SK-N-MC (cell line): ENCODE data around the gene LRRN4.

Source experiments
- DNase-seq: peaks from one replicate; pipeline ENCODE4 v3.0.0-alpha.2; 2011; ENCODE audit warnings: low read depth, low spot score
- H3K27ac ChIP-seq: fragments of 200-600 bp; sonication (generic); 2 replicates; pipeline ENCODE4 v1.5.1; 2016; ENCODE audit warnings: mixed run types
- H3K36me3 ChIP-seq: fragments of 200-600 bp; sonication (generic); 2 replicates; pipeline ENCODE4 v1.6.1; 2017; ENCODE audit warnings: antibody characterized with exemption, low read length, mixed read lengths; ENCODE audit not compliant: insufficient read depth
- H3K4me3 ChIP-seq: fragments of 200-600 bp; sonication (generic); 2 replicates; pipeline ENCODE4 v1.5.1; 2016
- H3K9ac ChIP-seq: fragments of 200-600 bp; sonication (generic); 2 replicates; pipeline ENCODE4 v1.8.0; 2017; ENCODE audit warnings: mixed run types, mixed read lengths; ENCODE audit not compliant: insufficient read length
- H3K9me3 ChIP-seq: fragments of 200-600 bp; sonication (generic); 2 replicates; pipeline ENCODE4 v1.6.1; 2017; ENCODE audit warnings: low read depth, mild to moderate bottlenecking, antibody characterized with exemption, low read length, moderate library complexity, mixed read lengths
- EZH2 ChIP-seq: fragments of 200-600 bp; sonication (generic); IDR thresholded peaks from one replicate; pipeline ENCODE4 v1.6.1; 2017; ENCODE audit warnings: antibody characterized with exemption
- FOXP2 ChIP-seq: optimal IDR thresholded peaks from 2 replicates; pipeline ENCODE3; 2011; ENCODE audit warnings: mild to moderate bottlenecking, moderate library complexity; ENCODE audit not compliant: insufficient read depth; ENCODE audit errors: extremely low read length, control extremely low read depth
- POLR2AphosphoS5 ChIP-seq: IDR thresholded peaks from 2 replicates; pipeline ENCODE4 v1.6.1; 2012; ENCODE audit warnings: mild to moderate bottlenecking, low read depth, low read length, borderline replicate concordance

LRRN4 gene

DNA sequence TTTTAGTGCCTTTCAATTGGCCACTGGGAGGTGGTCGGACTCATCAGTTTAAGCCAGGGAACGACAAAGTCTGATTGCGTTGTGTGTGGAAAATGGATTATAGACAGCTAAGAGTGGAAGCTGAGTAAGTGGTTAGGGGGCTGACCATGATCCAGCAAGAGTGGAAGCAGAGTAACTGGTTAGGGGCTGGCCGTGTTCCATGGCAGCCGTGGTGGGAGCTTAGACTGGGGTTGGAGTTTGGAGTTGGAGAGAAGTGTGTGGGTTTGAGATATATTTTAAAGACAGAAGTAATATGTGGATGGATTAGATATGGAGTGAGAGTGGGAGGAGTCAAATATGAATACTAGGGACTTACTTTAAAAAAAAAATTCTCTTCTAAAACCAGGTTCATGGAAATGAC lies 41.7 kb downstream of the LRRN4 start:
- Histone ChIP-seq H3K27ac (no peak overlapping the region), H3K4me3 (no peak overlapping the region), H3K36me3 (peaks cover 67% of the 10 kb centered on the region), H3K9me3 (no peaks in the 10 kb centered on the region), H3K9ac (no peak overlapping the region)
- no peak for DNase-seq
- TF ChIP-seq FOXP2 (no peak), EZH2 (no peak), POLR2AphosphoS5 (no peak)

DNA sequence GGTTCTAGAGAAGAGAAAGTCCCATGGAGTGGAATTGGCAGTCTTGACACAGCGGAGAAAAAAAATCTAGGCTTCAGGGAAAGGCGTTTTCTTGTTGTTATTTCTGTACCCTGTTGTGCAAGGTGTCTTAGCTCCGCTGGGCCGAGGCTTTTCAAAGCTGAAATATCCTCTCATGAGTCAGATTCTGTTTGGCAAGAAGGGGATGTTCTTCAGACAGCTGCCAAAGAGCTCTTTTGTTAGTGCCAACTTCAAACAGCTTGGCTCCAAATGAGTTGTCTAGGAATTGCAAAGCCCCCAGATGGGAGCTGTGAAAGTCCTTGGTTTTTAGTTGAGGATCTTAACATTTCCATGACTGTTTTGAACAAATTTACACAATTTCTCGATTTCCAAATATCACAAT lies 45.6 kb downstream of the LRRN4 start:
- no peak overlapping the region for H3K27ac ChIP-seq

DNA sequence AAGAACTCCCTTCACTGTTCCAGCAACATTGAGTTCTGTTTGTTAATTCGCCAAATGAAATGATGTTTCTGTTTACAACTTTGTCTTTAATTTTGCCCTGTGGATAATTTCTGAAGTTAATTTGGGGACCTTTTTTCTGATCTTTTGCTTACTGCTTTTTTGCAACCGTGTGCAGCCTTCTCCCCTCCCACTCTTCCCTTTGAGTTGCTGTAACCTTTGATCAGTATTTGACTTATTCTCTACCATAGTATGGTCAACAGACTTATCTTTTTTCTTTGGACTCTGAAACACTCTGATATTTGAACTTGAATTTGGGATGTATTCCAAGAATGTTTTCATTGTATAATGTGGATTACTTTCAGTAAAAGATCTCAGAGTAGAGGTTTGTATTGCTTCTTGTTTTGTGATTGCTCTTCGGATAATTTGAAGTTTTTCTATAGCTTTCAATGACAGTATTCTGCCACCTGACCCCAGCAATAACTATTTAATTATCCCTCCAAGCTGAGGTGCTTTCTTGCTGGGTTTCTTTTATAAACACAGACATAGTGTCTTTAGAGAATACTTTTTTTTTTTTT lies 46.2 kb downstream of the LRRN4 start:
- H3K4me3 ChIP-seq = peak overlapping the region; percentile 86

More for the DNA sequence above, 45.6 kb downstream of the LRRN4 start:
- DNase-seq = no peak
- Histone ChIP-seq H3K9ac (peak overlapping the region; percentile 1), H3K9me3 (no peaks in the 10 kb centered on the region), H3K36me3 (peaks cover 33% of the 10 kb centered on the region), H3K4me3 (peak overlapping the region; percentile 86)
- TF ChIP-seq EZH2 = no peak
- TF ChIP-seq POLR2AphosphoS5 = no peak

DNA sequence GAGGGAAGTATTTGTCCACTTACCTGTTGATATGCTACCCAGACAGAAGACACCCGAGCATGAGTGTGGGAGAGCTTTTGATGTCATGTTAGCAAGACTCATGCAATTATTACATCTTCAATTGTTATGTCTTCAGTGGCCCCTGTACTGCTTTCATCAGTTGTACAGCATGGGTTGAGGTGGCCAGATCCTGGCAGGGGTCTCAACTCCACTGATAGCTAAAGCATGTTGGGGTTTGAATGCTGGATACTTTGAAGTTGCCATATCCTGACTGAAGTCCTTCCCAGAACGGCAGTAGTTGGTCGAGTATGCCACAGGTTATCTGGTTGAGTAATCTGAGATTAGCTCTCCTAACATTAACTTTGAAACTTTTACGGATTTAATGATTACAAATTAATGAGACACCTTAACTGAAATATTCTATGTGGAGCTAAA lies 46.7 kb downstream of the LRRN4 start:
- no peaks in the 10 kb centered on the region for H3K9me3 ChIP-seq
- H3K9ac ChIP-seq = peak overlapping the region; percentile 79
- DNase-seq = no peak
- no peak for TF ChIP-seq EZH2
- TF ChIP-seq FOXP2 = no peak
- no peak for TF ChIP-seq POLR2AphosphoS5
- H3K4me3 ChIP-seq = peak overlapping the region; percentile 86
- peaks cover 23% of the 10 kb centered on the region for H3K36me3 ChIP-seq
- no peak overlapping the region for H3K27ac ChIP-seq

More for the DNA sequence above, 46.2 kb downstream of the LRRN4 start:
- Histone ChIP-seq H3K27ac (no peak overlapping the region), H3K36me3 (peaks cover 28% of the 10 kb centered on the region), H3K9me3 (no peaks in the 10 kb centered on the region), H3K9ac (peak overlapping the region; percentile 79)
- TF ChIP-seq EZH2 = no peak
- no peak for TF ChIP-seq FOXP2
- TF ChIP-seq POLR2AphosphoS5 = no peak
- DNase-seq = no peak

DNA sequence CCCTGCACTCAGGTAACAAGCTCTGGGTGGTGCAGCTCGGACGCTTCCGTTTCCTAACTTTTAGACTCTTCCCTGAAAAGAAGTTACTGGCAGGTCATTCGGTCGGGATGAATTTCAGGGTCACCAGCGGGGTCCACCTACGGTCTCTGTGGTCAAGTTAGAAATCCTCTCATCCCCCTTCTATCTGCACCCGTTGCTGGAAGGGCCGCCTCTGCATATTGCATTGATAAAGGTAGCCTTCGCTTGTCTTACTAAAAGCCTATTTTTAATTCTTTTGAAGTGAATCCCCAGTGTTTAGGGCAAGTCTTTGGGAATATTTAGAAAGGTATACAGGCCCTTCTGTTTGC lies 47.3 kb downstream of the LRRN4 start:
- Histone ChIP-seq H3K27ac (no peak overlapping the region), H3K36me3 (peaks cover 18% of the 10 kb centered on the region), H3K9me3 (no peaks in the 10 kb centered on the region), H3K4me3 (peak overlapping the region; percentile 86), H3K9ac (peak overlapping the region; percentile 79)
- DNase-seq = no peak
- TF ChIP-seq EZH2 = no peak
- no peak for TF ChIP-seq POLR2AphosphoS5
- no peak for TF ChIP-seq FOXP2

DNA sequence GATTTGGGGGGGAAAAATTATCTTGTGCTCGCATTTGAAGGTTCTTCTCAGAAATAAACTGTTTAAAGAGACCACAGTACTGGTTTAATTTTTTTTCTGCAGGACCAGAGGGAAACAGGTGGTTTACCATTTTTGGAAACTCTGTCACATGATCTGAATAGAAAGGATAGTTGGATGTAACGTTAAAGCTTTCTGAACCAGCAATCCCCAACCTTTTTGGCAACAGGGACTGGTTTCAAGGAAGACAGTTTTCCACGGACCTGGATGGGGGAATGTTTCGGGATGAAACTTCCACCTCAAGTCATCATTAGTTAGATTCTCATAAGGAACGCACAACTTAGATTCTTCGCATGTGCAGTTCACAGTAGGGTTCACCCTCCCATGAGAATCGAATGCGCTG lies 53.0 kb downstream of the LRRN4 start:
- Histone ChIP-seq H3K4me3 (no peak overlapping the region), H3K36me3 (peaks cover 10% of the 10 kb centered on the region; the same call in 1 of the 2 replicates), H3K27ac (no peak overlapping the region; the same call in 1 of the 2 replicates), H3K9me3 (no peaks in the 10 kb centered on the region), H3K9ac (no peak overlapping the region)
- DNase-seq = no peak
- TF ChIP-seq EZH2 (no peak), FOXP2 (no peak), POLR2AphosphoS5 (no peak)

DNA sequence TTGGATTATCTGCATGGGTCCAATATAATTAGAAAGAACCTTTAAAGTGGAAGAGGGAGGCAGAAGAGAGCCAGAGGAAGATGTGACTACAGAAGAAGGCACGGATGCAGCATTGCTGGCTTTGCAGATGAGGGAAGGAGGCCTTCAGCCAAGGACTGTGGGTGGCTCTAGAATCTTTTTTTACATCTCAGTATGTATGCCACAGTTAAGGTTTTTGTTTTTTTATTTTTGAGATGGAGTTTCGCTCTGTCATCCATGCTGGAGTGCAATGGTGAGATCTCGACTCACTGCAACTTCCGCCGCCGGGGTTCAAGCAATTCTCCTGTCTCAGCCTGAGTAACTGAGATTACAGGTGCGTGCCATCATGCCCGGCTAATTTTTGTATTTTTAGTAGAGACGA lies 54.1 kb downstream of the LRRN4 start:
- H3K4me3 ChIP-seq = no peak overlapping the region
- TF ChIP-seq EZH2 (no peak), FOXP2 (no peak), POLR2AphosphoS5 (no peak)
- H3K9ac ChIP-seq = no peak overlapping the region
- DNase-seq = no peak
- no peaks in the 10 kb centered on the region for H3K9me3 ChIP-seq
- H3K27ac ChIP-seq = no peak overlapping the region
- peaks cover 20% of the 10 kb centered on the region for H3K36me3 ChIP-seq

DNA sequence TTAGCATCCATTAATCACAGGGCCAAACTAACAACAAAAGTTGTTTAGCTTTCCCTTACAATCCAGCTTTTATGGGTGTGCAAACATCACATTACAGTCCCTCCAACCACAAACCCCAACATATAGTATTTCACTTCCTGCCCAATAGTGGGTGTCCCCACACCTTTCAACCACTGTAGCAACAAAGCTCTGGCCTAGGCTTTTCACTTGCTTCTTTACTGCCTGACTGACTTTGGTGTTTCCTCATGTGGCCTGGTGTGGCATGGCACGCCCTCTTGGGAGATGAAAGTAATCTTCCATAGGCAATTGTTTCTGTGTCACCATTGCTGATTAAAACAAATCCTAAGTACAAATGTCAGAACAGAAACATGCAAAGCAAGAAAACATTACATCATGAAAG lies 57.1 kb downstream of the LRRN4 start:
- H3K36me3 ChIP-seq = peaks cover 46% of the 10 kb centered on the region
- no peak overlapping the region for H3K9ac ChIP-seq
- TF ChIP-seq POLR2AphosphoS5 (no peak), FOXP2 (no peak), EZH2 (no peak)
- H3K9me3 ChIP-seq = no peaks in the 10 kb centered on the region
- DNase-seq = no peak
- no peak overlapping the region for H3K27ac ChIP-seq
- H3K4me3 ChIP-seq = no peak overlapping the region

DNA sequence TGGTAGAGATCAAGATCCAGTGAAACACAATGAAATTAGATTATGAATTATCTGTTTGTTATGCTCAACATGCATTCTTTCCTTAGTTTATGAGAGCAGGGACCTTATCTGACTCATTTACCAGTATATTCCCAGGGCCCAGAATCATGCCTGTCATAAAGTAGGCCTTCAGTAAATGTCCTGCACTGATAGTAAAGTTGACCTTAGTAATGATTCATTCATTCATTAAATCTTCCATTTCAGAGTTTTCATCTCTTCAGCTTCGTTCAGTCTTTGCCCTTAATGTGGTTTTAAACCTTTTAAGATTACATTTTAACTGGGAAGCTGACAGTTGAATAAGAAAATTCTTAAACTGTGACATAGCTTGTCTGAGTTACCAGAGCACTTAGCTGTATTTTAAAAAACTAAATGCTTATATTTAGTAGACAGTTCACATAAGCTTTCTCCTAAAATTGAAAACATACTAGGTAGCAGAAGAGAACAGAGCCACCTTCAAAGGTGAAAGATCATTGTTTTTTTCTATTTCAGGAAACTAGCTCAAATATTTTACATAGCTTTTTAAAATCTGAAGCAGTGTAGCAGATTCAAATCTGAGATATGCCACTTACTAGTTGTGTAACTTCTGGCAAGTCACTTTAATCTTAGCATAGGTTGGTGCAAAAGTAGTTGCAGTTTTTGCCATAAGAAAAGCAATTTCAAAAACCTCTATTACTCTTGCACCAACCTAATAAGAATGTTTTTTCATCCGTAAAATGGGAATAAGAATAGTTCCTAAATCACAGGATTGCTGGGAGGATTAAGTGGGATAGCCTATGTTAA lies 62.0 kb downstream of the LRRN4 start:
- Histone ChIP-seq H3K9me3 (no peaks in the 10 kb centered on the region), H3K27ac (0 out of 2 replicates have a peak overlapping the region, but pooled peaks have one; percentile 10), H3K9ac (no peak overlapping the region), H3K36me3 (peaks cover 79% of the 10 kb centered on the region), H3K4me3 (no peak overlapping the region)
- TF ChIP-seq EZH2 = no peak
- no peak for TF ChIP-seq POLR2AphosphoS5
- DNase-seq = no peak
